HepG2 (cell line): ENCODE data around the gene CLP1. TPM values are rescaled to one million over a fixed set of nuclear protein-coding genes. Genes with fewer than 3 reads are reported as not detected.

Experiments
- BCLAF1 ChIP-seq: fragments of 450-650 bp; IDR thresholded peaks from 2 replicates; pipeline ENCODE4 v1.6.1; 2017; ENCODE audit warnings: mild to moderate bottlenecking
- CC2D1A ChIP-seq: sonication (generic); formaldehyde crosslinking; IDR thresholded peaks from 2 replicates; pipeline ENCODE4 v1.8.1; 2023; ENCODE audit warnings: mild to moderate bottlenecking, missing genetic modification reagents
- CEBPB ChIP-seq: IDR thresholded peaks from 2 replicates; pipeline ENCODE4 v1.6.1; 2011; ENCODE audit warnings: low read depth, low read length, improper control_type of control experiment, borderline replicate concordance
- ELF3 ChIP-seq: IDR thresholded peaks from 2 replicates; pipeline ENCODE4 v1.6.1; 2016; ENCODE audit warnings: missing genetic modification reagents, missing compliant biosample characterization
- GPN1 ChIP-seq: sonication (generic); formaldehyde crosslinking; IDR thresholded peaks from 2 replicates; pipeline ENCODE4 v1.5.1; 2020; ENCODE audit warnings: missing genetic modification reagents, borderline replicate concordance
- HHEX ChIP-seq: IDR thresholded peaks from 2 replicates; pipeline ENCODE4 v1.6.1; 2016; ENCODE audit warnings: control low read depth
- KDM2A ChIP-seq: sonication (generic); formaldehyde crosslinking; IDR thresholded peaks from 2 replicates; pipeline ENCODE4 v1.4.0; 2020; ENCODE audit warnings: low read depth, missing genetic modification reagents, borderline replicate concordance
- KDM4B ChIP-seq: sonication (generic); formaldehyde crosslinking; IDR thresholded peaks from 2 replicates; pipeline ENCODE4 v1.4.0; 2020; ENCODE audit warnings: missing genetic modification reagents
- KLF12 ChIP-seq: sonication (generic); formaldehyde crosslinking; IDR thresholded peaks from 2 replicates; pipeline ENCODE4 v1.4.0; 2020; ENCODE audit warnings: missing genetic modification reagents, borderline replicate concordance
- POGK ChIP-seq: sonication (generic); formaldehyde crosslinking; conservative IDR thresholded peaks from 2 replicates; pipeline ENCODE4 v1.8.0; 2022; ENCODE audit warnings: mild to moderate bottlenecking, moderate library complexity, missing genetic modification reagents
- PRPF4 ChIP-seq: fragments of 200-400 bp; formaldehyde crosslinking; IDR thresholded peaks from 2 replicates; pipeline ENCODE4 v1.6.1; 2016; ENCODE audit warnings: low read length, low read depth; ENCODE audit not compliant: poor library complexity, severe bottlenecking
- RARG ChIP-seq: sonication (generic); formaldehyde crosslinking; IDR thresholded peaks from 2 replicates; pipeline ENCODE4 v1.4.0; 2020; ENCODE audit warnings: low read depth, mild to moderate bottlenecking, missing genetic modification reagents
- SKIL ChIP-seq: sonication (generic); formaldehyde crosslinking; IDR thresholded peaks from 2 replicates; pipeline ENCODE4 v1.8.0; 2022; ENCODE audit warnings: missing genetic modification reagents, mild to moderate bottlenecking, moderate library complexity, borderline replicate concordance
- TOPORS ChIP-seq: sonication (generic); formaldehyde crosslinking; IDR thresholded peaks from 2 replicates; pipeline ENCODE4 v1.8.0; 2023; ENCODE audit warnings: mild to moderate bottlenecking, missing genetic modification reagents
- USF2 ChIP-seq, 2 experiments: sonication (generic) in 1 of 2; formaldehyde crosslinking in 1 of 2; IDR thresholded peaks; 2 replicates each; pipeline versions ENCODE4 v1.5.1 to v1.6.1; 2011 to 2020; ENCODE audit warnings: borderline replicate concordance in 1 of 2, low read depth in 1 of 2, low read length in 1 of 2, mild to moderate bottlenecking in 1 of 2, missing genetic modification reagents in 1 of 2, moderate library complexity in 1 of 2
- ZNF160 ChIP-seq: sonication (generic); formaldehyde crosslinking; IDR thresholded peaks from 2 replicates; pipeline ENCODE4 v1.8.0; 2022; ENCODE audit warnings: mild to moderate bottlenecking, inconsistent platforms, missing genetic modification reagents
- ZNF17 ChIP-seq: sonication (generic); formaldehyde crosslinking; IDR thresholded peaks from 2 replicates; pipeline ENCODE4 v1.5.0; 2020; ENCODE audit warnings: mild to moderate bottlenecking, missing genetic modification reagents
- ZNF775 ChIP-seq: sonication (generic); formaldehyde crosslinking; IDR thresholded peaks from 2 replicates; pipeline ENCODE4 v1.4.0; 2020; ENCODE audit warnings: missing genetic modification reagents, mild to moderate bottlenecking, moderate library complexity, borderline replicate concordance
- ZNF788 ChIP-seq: sonication (generic); formaldehyde crosslinking; IDR thresholded peaks from 2 replicates; pipeline ENCODE4 v1.5.0; 2020; ENCODE audit warnings: mild to moderate bottlenecking, missing genetic modification reagents, borderline replicate concordance
- ZSCAN25 ChIP-seq: sonication (generic); formaldehyde crosslinking; IDR thresholded peaks from 2 replicates; pipeline ENCODE4 v1.8.0; 2022; ENCODE audit warnings: mild to moderate bottlenecking, missing genetic modification reagents
- polyA plus RNA-seq, 8 experiments: library from polyadenylated mRNA; depleted of rRNA in 3 of 8; stranded (reverse) in 7 of 8; unstranded in 1 of 8; fragments of >200 nt; fragmentation: Illumina TruSeq in 4 of 8; extraction: Trizol in 4 of 8; gene quantifications; 2 replicates each; pipeline versions ENCODE4 v1.2.1 to v1.2.3, GENCODE V29; 2011 to 2016; ENCODE audit warnings: low read depth in 4 of 8, missing spikeins in 1 of 8, mixed read lengths in 1 of 8; ENCODE audit not compliant: insufficient read depth in 1 of 8
- total RNA-seq, 5 experiments: library from RNA; depleted of rRNA; stranded (reverse); fragments of >200 nt; fragmentation: Illumina TruSeq; extraction: Trizol; gene quantifications; 2 replicates each; pipeline ENCODE4 v1.2.3, GENCODE V29; 2016; ENCODE audit warnings: low read depth in 1 of 5

CLP1 gene
- total and polyA plus RNA-seq, 2 of the 13 experiments (the other 11 are each of a cell fraction or from before 2014, with no cell fraction given): 14.6 to 24.8 TPM

GRCh38 chr11:57639321-57640067, 18.1 kb upstream of the CLP1 start (continued):
- 0 out of 2 replicates have a peak, but pooled peaks have one; percentile 30 for TF ChIP-seq ZNF775 (CRISPR knock-in tag)
- 0 out of 2 replicates have a peak, but pooled peaks have one; percentile 5 for TF ChIP-seq KDM2A (CRISPR knock-in tag)
- no peak for TF ChIP-seq GPN1 (CRISPR knock-in tag)
- 0 out of 2 replicates have a peak, but pooled peaks have one; percentile 42 for TF ChIP-seq SKIL (CRISPR knock-in tag)
- 0 out of 2 replicates have a peak, but pooled peaks have one; percentile 68 for TF ChIP-seq POGK (CRISPR knock-in tag)
- no peak for TF ChIP-seq ELF3 (CRISPR knock-in tag)
- TF ChIP-seq PRPF4: no peak
- TF ChIP-seq ZNF160: no peak
- no peak for TF ChIP-seq TOPORS
- no peak for TF ChIP-seq HHEX (CRISPR knock-in tag)
- TF ChIP-seq KDM4B: peak; percentile 30; the same call in 1 of the 2 replicates
- TF ChIP-seq ZSCAN25 (CRISPR knock-in tag): no peak
- no peak for TF ChIP-seq BCLAF1
- TF ChIP-seq CC2D1A (CRISPR knock-in tag): no peak
- TF ChIP-seq RARG (CRISPR knock-in tag): no peak
- TF ChIP-seq KLF12 (CRISPR knock-in tag): no peak
- no peak for TF ChIP-seq CEBPB
- TF ChIP-seq ZNF788 (CRISPR knock-in tag): no peak; the same call in 1 of the 2 replicates
- TF ChIP-seq USF2 (IDR thresholded peaks at IDR 0.05; ENCODE audit: low read depth, low read length): no peak
- TF ChIP-seq USF2 (CRISPR knock-in tag; IDR thresholded peaks at IDR 0.05; ENCODE audit: borderline replicate concordance): no peak
- no peak for TF ChIP-seq ZNF17 (CRISPR knock-in tag)
